Measurements from ENCODE around the gene MAPK7. TPM values are rescaled to one million over a fixed set of nuclear protein-coding genes. Genes with fewer than 3 reads are reported as not detected.
A peak's percentile ranks its signal among the peaks of the same experiment; 100 is the strongest.

The MAPK7 gene
- total RNA-seq, 4 donors from 2014 or later = 15.3 to 112 (median 48.3) TPM

GRCh38 chr17:19361944-19362276 lies 16.4 kb upstream of the MAPK7 start:
- TF ChIP-seq POLR2A (IDR thresholded peaks at IDR 0.05) (no peak), CTCF (IDR thresholded peaks at IDR 0.05) (no peak), EP300 (IDR thresholded peaks at IDR 0.05; ENCODE audit: low read depth) (no peak), POLR2AphosphoS5 (IDR thresholded peaks at IDR 0.05) (no peak)
- Histone ChIP-seq H3K27me3 (no peaks in the 10 kb centered on the region), H3K36me3 (no peaks in the 10 kb centered on the region), H3K9me3 (no peaks in the 10 kb centered on the region), H3K4me3 (peak overlapping the region; percentile 61 to 78 (median 69)), H3K4me1 (peaks cover 8 to 14% (median 12%) of the 10 kb centered on the region in 4 donors), H3K27ac (peak overlapping the region; percentile 71 to 88 (median 85))
- WGBS, 2 donors (ENCODE audit: low coverage in 1 of 2) = 12 to 21% methylated on average over 4 to 16 of the region's 16 CpGs
- in situ Hi-C loops (cut with MboI; ENCODE audit: low pct_ligation_motif_present in 1 of 4, low pct_unique_long_range_greater_than_20kb in 1 of 4, low sequenced_read_pairs in 3 of 4) (loop anchor here (5.0 to 25.0 kb wide), 5 partner anchors 83 to 403 kb away; partner anchors contain the start of gene ALDH3A2 (in 1 of the 4)), intact Hi-C loops (cut with DNase I; ENCODE audit: low total_unique reads) (loop anchor here (1.0 to 10.0 kb wide), 3 partner anchors 85 to 403 kb away; no protein-coding TSS in a partner anchor)
- no peak for DNase-seq

GRCh38 chr17:19362277-19363113 lies 15.8 kb upstream of the MAPK7 start, which contains the start of gene B9D1:
B9D1 (minus strand) TSS chr17:19362723; CDS start chr17:19362569, 154 bp downstream.
- peak within 1 kb of the TSS; percentile 71 to 88 (median 85) for H3K27ac ChIP-seq
- peak within 1 kb of the TSS; percentile 61 to 78 (median 69) for H3K4me3 ChIP-seq
- in situ Hi-C loops (cut with MboI; ENCODE audit: low pct_ligation_motif_present in 1 of 4, low pct_unique_long_range_greater_than_20kb in 1 of 4, low sequenced_read_pairs in 3 of 4) = loop anchor here (5.0 to 25.0 kb wide), 5 partner anchors 82 to 402 kb away; partner anchors contain the start of gene ALDH3A2 (in 1 of the 4)
- 1% methylated on average over 49 of the region's 83 CpGs; no CpG with 5 or more reads in 1 of the 2 donors for WGBS, 2 donors (ENCODE audit: low coverage in 1 of 2)
- H3K36me3 ChIP-seq = no peaks in the 10 kb centered on the region
- TF ChIP-seq POLR2AphosphoS5 (IDR thresholded peaks at IDR 0.05) (peak in 2 of 3 donors; percentile 20 to 54), POLR2A (IDR thresholded peaks at IDR 0.05) (no peak), EP300 (IDR thresholded peaks at IDR 0.05; ENCODE audit: low read depth) (no peak), CTCF (IDR thresholded peaks at IDR 0.05) (peak; percentile 95 to 100 (median 98))
- H3K9me3 ChIP-seq = no peaks in the 10 kb centered on the region
- intact Hi-C loops (cut with DNase I; ENCODE audit: low total_unique reads) = loop anchor here (1.0 to 10.0 kb wide), 3 partner anchors 85 to 402 kb away; no protein-coding TSS in a partner anchor
- peaks cover 8 to 14% (median 12%) of the 10 kb centered on the region in 4 donors for H3K4me1 ChIP-seq
- peak; percentile 96 for DNase-seq
- H3K27me3 ChIP-seq = no peaks in the 10 kb centered on the region

- Histone ChIP-seq H3K4me3 (peak overlapping the region in 3 of 4 donors; percentile 61 to 78 (median 70)), H3K27me3 (no peaks in the 10 kb centered on the region), H3K4me1 (peaks cover 8 to 14% (median 12%) of the 10 kb centered on the region in 4 donors), H3K27ac (peak overlapping the region; percentile 71 to 88 (median 85)), H3K9me3 (no peaks in the 10 kb centered on the region), H3K36me3 (no peaks in the 10 kb centered on the region)
- intact Hi-C loops (cut with DNase I; ENCODE audit: low total_unique reads) (loop anchor here (10.0 kb wide), 2 partner anchors 142 to 402 kb away; no protein-coding TSS in a partner anchor), in situ Hi-C loops (cut with MboI; ENCODE audit: low pct_ligation_motif_present in 1 of 4, low pct_unique_long_range_greater_than_20kb in 1 of 4, low sequenced_read_pairs in 3 of 4) (loop anchor here (5.0 to 25.0 kb wide), 5 partner anchors 82 to 402 kb away; partner anchors contain the start of gene ALDH3A2 (in 1 of the 4))
- TF ChIP-seq POLR2AphosphoS5 (IDR thresholded peaks at IDR 0.05) (no peak), CTCF (IDR thresholded peaks at IDR 0.05) (no peak), POLR2A (IDR thresholded peaks at IDR 0.05) (no peak), EP300 (IDR thresholded peaks at IDR 0.05; ENCODE audit: low read depth) (no peak)
- DNase-seq = no peak
- WGBS, 2 donors (ENCODE audit: low coverage in 1 of 2) = 28% methylated on average over 14 of the region's 14 CpGs; no CpG with 5 or more reads in 1 of the 2 donors
Observed at GRCh38 chr17:19363114-19363438, 15.2 kb upstream of the MAPK7 start.

GRCh38 chr17:19363460-19364035 lies 14.8 kb upstream of the MAPK7 start:
- intact Hi-C loops (cut with DNase I; ENCODE audit: low total_unique reads) (loop anchor here (10.0 kb wide), 2 partner anchors 141 to 401 kb away; no protein-coding TSS in a partner anchor), in situ Hi-C loops (cut with MboI; ENCODE audit: low pct_ligation_motif_present in 1 of 4, low pct_unique_long_range_greater_than_20kb in 1 of 4, low sequenced_read_pairs in 3 of 4) (loop anchor here (5.0 to 25.0 kb wide), 5 partner anchors 81 to 401 kb away; partner anchors contain the start of gene ALDH3A2 (in 1 of the 4))
- TF ChIP-seq CTCF (IDR thresholded peaks at IDR 0.05) (no peak), POLR2AphosphoS5 (IDR thresholded peaks at IDR 0.05) (no peak), POLR2A (IDR thresholded peaks at IDR 0.05) (no peak), EP300 (IDR thresholded peaks at IDR 0.05; ENCODE audit: low read depth) (no peak)
- Histone ChIP-seq H3K4me1 (peaks cover 8 to 14% (median 12%) of the 10 kb centered on the region in 4 donors), H3K27me3 (no peaks in the 10 kb centered on the region), H3K4me3 (peak overlapping the region in 1 of 4 donors; percentile 70), H3K27ac (peak overlapping the region in 1 of 4 donors; percentile 88), H3K9me3 (no peaks in the 10 kb centered on the region), H3K36me3 (no peaks in the 10 kb centered on the region)
- DNase-seq = no peak
- WGBS, 2 donors (ENCODE audit: low coverage in 1 of 2) = 40 to 59% methylated on average over 1 to 5 of the region's 6 CpGs

Data from transverse colon (tissue), 4 donors.